ENCODE results near the gene ANKMY2. TPM values are rescaled to one million over a fixed set of nuclear protein-coding genes. Genes with fewer than 3 reads are reported as not detected.

ANKMY2 gene
- polyA plus RNA-seq, 1 experiment: 31.8 TPM

DNA sequence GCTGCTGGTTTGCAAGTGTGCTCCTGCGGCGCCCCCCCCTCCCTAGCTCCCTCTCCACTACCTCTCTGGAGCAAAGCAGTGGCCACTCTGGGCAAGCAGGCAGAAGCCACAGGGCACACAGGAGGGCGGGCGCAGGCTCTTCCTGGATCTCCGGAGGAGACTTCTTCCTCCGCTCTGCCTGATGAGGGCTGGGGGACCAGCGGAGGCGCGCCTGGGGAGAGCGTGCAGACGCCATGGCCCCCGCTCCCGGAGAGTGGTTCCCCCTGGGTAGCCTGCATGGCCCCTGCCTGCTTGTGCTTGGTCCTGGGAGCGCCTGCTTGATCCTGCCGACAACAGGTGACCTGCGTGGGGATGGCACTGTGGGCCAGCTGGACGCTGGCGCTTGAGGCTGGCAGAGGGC, 29.0 kb downstream of the ANKMY2 start:
- Histone ChIP-seq H3K4me3 (ENCODE audit: low read depth, low read length) (no peak overlapping the region), H3K27ac (ENCODE audit: low read depth, low read length) (peak overlapping the region; percentile 13), H3K9me3 (ENCODE audit: control insufficient read depth, insufficient read depth, low read length) (no peaks in the 10 kb centered on the region), H3K27me3 (ENCODE audit: control insufficient read depth, insufficient read depth, low read length) (no peaks in the 10 kb centered on the region)
- ChIA-PET CTCF (no interaction called here), POLR2A (interaction anchor here (0.6 kb wide), 1 partner anchor 11 kb away, joined by 3 read pairs; no protein-coding TSS in a partner anchor)
- DNase-seq (ENCODE audit: low read depth, low spot score): no peak
- TF ChIP-seq, protein P1, sequence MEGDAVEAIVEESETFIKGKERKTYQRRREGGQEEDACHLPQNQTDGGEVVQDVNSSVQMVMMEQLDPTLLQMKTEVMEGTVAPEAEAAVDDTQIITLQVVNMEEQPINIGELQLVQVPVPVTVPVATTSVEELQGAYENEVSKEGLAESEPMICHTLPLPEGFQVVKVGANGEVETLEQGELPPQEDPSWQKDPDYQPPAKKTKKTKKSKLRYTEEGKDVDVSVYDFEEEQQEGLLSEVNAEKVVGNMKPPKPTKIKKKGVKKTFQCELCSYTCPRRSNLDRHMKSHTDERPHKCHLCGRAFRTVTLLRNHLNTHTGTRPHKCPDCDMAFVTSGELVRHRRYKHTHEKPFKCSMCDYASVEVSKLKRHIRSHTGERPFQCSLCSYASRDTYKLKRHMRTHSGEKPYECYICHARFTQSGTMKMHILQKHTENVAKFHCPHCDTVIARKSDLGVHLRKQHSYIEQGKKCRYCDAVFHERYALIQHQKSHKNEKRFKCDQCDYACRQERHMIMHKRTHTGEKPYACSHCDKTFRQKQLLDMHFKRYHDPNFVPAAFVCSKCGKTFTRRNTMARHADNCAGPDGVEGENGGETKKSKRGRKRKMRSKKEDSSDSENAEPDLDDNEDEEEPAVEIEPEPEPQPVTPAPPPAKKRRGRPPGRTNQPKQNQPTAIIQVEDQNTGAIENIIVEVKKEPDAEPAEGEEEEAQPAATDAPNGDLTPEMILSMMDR (IDR thresholded peaks at IDR 0.05; ENCODE audit: low read depth, low read length): no peak

DNA sequence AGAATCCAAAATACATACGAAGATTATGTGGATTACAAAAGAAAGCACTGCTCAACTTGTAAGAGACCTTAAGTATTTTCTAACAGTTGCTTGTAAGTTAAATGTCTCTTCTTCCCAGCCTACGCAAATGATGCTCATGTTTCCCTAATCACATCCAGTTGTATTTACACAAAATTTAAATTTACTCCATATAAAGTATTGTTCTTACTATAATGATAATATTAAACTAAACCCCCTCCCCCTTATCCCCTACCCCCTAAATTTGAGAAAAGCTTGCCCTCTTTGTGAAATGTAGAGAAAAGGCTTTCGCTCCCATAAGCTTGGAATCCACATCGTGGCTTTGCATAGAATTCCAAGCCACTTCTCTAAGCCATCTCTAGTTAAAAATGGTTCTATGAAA, 29.4 kb downstream of the ANKMY2 start:
- no peak for DNase-seq (ENCODE audit: low read depth, low spot score)
- Histone ChIP-seq H3K27ac (ENCODE audit: low read depth, low read length) (no peak overlapping the region), H3K4me3 (ENCODE audit: low read depth, low read length) (no peak overlapping the region), H3K9me3 (ENCODE audit: control insufficient read depth, insufficient read depth, low read length) (no peaks in the 10 kb centered on the region), H3K27me3 (ENCODE audit: control insufficient read depth, insufficient read depth, low read length) (no peaks in the 10 kb centered on the region)
- POLR2A ChIA-PET: no interaction called here
- TF ChIP-seq, protein P1 (IDR thresholded peaks at IDR 0.05; ENCODE audit: low read depth, low read length): no peak
- CTCF ChIA-PET: no interaction called here

- ChIA-PET CTCF (no interaction called here), POLR2A (no interaction called here)
- H3K9me3 ChIP-seq (ENCODE audit: control insufficient read depth, insufficient read depth, low read length): no peaks in the 10 kb centered on the region
- no peak overlapping the region for H3K4me3 ChIP-seq (ENCODE audit: low read depth, low read length)
- TF ChIP-seq, protein P1 (IDR thresholded peaks at IDR 0.05; ENCODE audit: low read depth, low read length): no peak
- H3K27me3 ChIP-seq (ENCODE audit: control insufficient read depth, insufficient read depth, low read length): no peaks in the 10 kb centered on the region
- DNase-seq (ENCODE audit: low read depth, low spot score): no peak
- H3K27ac ChIP-seq (ENCODE audit: low read depth, low read length): no peak overlapping the region
Observed at GRCh38 chr7:16615228-16615627, 30.3 kb downstream of the ANKMY2 start.

GRCh38 chr7:16611711-16612110, 33.8 kb downstream of the ANKMY2 start:
- H3K9me3 ChIP-seq (ENCODE audit: control insufficient read depth, insufficient read depth, low read length): no peaks in the 10 kb centered on the region
- no peak for DNase-seq (ENCODE audit: low read depth, low spot score)
- H3K4me3 ChIP-seq (ENCODE audit: low read depth, low read length): no peak overlapping the region
- POLR2A ChIA-PET: no interaction called here
- no peaks in the 10 kb centered on the region for H3K27me3 ChIP-seq (ENCODE audit: control insufficient read depth, insufficient read depth, low read length)
- TF ChIP-seq, protein P1 (IDR thresholded peaks at IDR 0.05; ENCODE audit: low read depth, low read length): no peak
- H3K27ac ChIP-seq (ENCODE audit: low read depth, low read length): no peak overlapping the region
- CTCF ChIA-PET: no interaction called here

DNA sequence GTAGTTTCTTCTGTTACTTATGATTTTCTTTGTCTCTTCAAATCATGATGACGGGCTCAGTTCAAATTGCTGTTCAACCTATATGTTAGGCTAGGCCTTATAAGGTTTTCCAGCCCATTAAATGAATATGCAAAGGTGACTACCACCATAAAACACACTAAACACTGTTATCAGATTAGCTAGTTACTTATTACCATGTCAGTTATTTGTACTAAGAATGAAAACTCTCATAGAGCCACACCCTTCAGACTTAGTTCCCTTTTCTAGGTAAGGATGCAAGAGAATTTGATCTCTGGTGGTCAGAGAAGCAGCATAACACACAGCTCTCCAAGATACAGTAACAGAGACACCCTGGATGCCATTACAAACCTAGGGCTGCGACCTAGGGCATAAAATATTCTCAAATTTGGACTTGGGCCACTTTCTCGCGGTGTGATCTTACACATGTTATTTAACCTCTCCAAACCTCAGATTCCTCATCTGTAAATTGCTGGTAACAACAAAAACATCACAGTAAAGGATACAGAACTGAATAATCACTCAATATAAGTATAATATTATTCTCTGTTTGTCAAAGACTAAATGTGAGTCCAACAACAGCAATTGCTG, 35.6 kb downstream of the ANKMY2 start:
- TF ChIP-seq, protein P1 (IDR thresholded peaks at IDR 0.05; ENCODE audit: low read depth, low read length): no peak
- Histone ChIP-seq H3K4me3 (ENCODE audit: low read depth, low read length) (no peak overlapping the region), H3K27me3 (ENCODE audit: control insufficient read depth, insufficient read depth, low read length) (no peaks in the 10 kb centered on the region), H3K27ac (ENCODE audit: low read depth, low read length) (no peak overlapping the region), H3K9me3 (ENCODE audit: control insufficient read depth, insufficient read depth, low read length) (no peaks in the 10 kb centered on the region)
- POLR2A ChIA-PET: no interaction called here
- DNase-seq (ENCODE audit: low read depth, low spot score): no peak
- CTCF ChIA-PET: interaction anchor here (1.2 kb wide), 1 partner anchor 308 kb away, joined by 3 read pairs; no protein-coding TSS in a partner anchor
